Activated CD4-positive, CD25-positive, alpha-beta regulatory T cell treated with anti-CD3 and anti-CD28 coated beads, Interleukin-2, amount 50 U/mL, for 72 hours (primary cell): Measurements from ENCODE around the gene FHIT.

ENCODE experiments used
- DNase-seq: peaks from one replicate; pipeline ENCODE4 v3.0.0; 2021

The FHIT gene

GRCh38 chr3:60131618-60132017, 1119.6 kb downstream of the FHIT start:
- DNase-seq = no peak

GRCh38 chr3:60126511-60127304, 1124.5 kb downstream of the FHIT start:
- DNase-seq = no peak

- DNase-seq = no peak
These were observed 1125.6 kb downstream of the FHIT start for GRCh38 chr3:60125686-60126085.

- no peak for DNase-seq
These were observed 1131.0 kb downstream of the FHIT start for GRCh38 chr3:60120245-60120644.

GRCh38 chr3:60114191-60114590, 1137.1 kb downstream of the FHIT start:
- DNase-seq = no peak

- no peak for DNase-seq
These were observed 1144.0 kb downstream of the FHIT start for GRCh38 chr3:60107275-60107674.

GRCh38 chr3:60102154-60102553, 1149.1 kb downstream of the FHIT start:
- no peak for DNase-seq

GRCh38 chr3:60101621-60102020, 1149.6 kb downstream of the FHIT start:
- DNase-seq = no peak

GRCh38 chr3:60096403-60096802, 1154.8 kb downstream of the FHIT start:
- DNase-seq = no peak

- no peak for DNase-seq
These were observed 1155.3 kb downstream of the FHIT start for GRCh38 chr3:60095930-60096329.

GRCh38 chr3:60095516-60095915, 1155.7 kb downstream of the FHIT start:
- no peak for DNase-seq

- DNase-seq = no peak
These were observed 1156.8 kb downstream of the FHIT start for GRCh38 chr3:60094392-60094947.

- DNase-seq = no peak
These were observed 1160.7 kb downstream of the FHIT start for GRCh38 chr3:60090548-60090947.

GRCh38 chr3:60086811-60087210, 1164.4 kb downstream of the FHIT start:
- peak; percentile 35 for DNase-seq

- no peak for DNase-seq
These were observed 1165.6 kb downstream of the FHIT start for GRCh38 chr3:60085649-60086048.

- no peak for DNase-seq
These were observed 1169.7 kb downstream of the FHIT start for GRCh38 chr3:60081381-60082095.

- DNase-seq = no peak
These were observed 1170.6 kb downstream of the FHIT start for GRCh38 chr3:60080648-60081047.

GRCh38 chr3:60079076-60079475, 1172.2 kb downstream of the FHIT start:
- no peak for DNase-seq

GRCh38 chr3:60076331-60076730, 1174.9 kb downstream of the FHIT start:
- DNase-seq = no peak

- DNase-seq = no peak
These were observed 1177.3 kb downstream of the FHIT start for GRCh38 chr3:60073942-60074341.

GRCh38 chr3:60073228-60073627, 1178.0 kb downstream of the FHIT start:
- DNase-seq = no peak

- no peak for DNase-seq
These were observed 1180.9 kb downstream of the FHIT start for GRCh38 chr3:60070366-60070765.

- no peak for DNase-seq
These were observed 1185.9 kb downstream of the FHIT start for GRCh38 chr3:60065227-60065868.
